Neural progenitor cell (in vitro differentiated cells): Measurements from ENCODE around the gene NKAIN2.

ENCODE experiments used
- EZH2 ChIP-seq: fragments of 200-600 bp; sonication (generic); IDR thresholded peaks from 2 replicates; pipeline ENCODE4 v1.6.1; 2017; ENCODE audit warnings: antibody characterized with exemption, mild to moderate bottlenecking, moderate library complexity
- TF ChIP-seq, protein P1 (sequence below): fragments of 200-600 bp; sonication (generic); IDR thresholded peaks from 2 replicates; pipeline ENCODE4 v1.5.1; 2017; ENCODE audit warnings: antibody characterized with exemption, mild to moderate bottlenecking

DNA sequence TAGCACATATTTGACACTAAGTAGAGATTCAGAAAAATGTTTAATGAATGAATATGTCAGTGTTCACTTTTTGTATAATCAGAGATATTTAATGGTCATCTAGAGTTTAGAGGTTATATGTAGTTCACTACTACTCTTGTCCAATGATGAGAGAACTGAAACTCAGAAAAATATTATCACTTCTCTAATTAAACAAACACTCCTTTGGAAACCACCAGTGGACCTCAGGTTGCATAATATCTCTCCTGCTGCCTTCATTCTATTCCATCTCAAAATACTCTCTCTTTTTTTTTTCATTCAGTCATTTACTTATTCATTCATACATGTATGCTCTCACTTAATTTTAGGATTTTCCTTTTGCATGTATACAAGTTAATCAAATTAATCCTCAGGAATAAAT, 735.4 kb downstream of the NKAIN2 start:
- TF ChIP-seq, protein P1, sequence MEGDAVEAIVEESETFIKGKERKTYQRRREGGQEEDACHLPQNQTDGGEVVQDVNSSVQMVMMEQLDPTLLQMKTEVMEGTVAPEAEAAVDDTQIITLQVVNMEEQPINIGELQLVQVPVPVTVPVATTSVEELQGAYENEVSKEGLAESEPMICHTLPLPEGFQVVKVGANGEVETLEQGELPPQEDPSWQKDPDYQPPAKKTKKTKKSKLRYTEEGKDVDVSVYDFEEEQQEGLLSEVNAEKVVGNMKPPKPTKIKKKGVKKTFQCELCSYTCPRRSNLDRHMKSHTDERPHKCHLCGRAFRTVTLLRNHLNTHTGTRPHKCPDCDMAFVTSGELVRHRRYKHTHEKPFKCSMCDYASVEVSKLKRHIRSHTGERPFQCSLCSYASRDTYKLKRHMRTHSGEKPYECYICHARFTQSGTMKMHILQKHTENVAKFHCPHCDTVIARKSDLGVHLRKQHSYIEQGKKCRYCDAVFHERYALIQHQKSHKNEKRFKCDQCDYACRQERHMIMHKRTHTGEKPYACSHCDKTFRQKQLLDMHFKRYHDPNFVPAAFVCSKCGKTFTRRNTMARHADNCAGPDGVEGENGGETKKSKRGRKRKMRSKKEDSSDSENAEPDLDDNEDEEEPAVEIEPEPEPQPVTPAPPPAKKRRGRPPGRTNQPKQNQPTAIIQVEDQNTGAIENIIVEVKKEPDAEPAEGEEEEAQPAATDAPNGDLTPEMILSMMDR = no peak
- no peak for TF ChIP-seq EZH2
